Activated T-helper 17 cell treated with anti-CD3 and anti-CD28 coated beads, Interleukin-2, amount 50 U/mL, for 72 hours (primary cell): ENCODE measurements around the gene PDRG1. TPM values are rescaled to one million over a fixed set of nuclear protein-coding genes. Genes with fewer than 3 reads are reported as not detected.

ENCODE experiments used
- ATAC-seq: fragments of 150-1000 bp; cut with Tn5 transposase; replicated peaks from 2 replicates; pipeline ENCODE4 v1.10.0; 2021; ENCODE audit warnings: mild to moderate bottlenecking, moderate library complexity
- H3K27ac Mint-ChIP-seq: one replicate; pipeline ENCODE4 v1.8.0; 2022; ENCODE audit warnings: mixed read lengths
- H3K27me3 Mint-ChIP-seq: one replicate; pipeline ENCODE4 v1.8.0; 2022; ENCODE audit warnings: mixed read lengths
- H3K36me3 Mint-ChIP-seq: one replicate; pipeline ENCODE4 v1.8.0; 2022; ENCODE audit warnings: low read depth, mild to moderate bottlenecking, mixed read lengths
- H3K4me1 Mint-ChIP-seq: one replicate; pipeline ENCODE4 v1.8.0; 2022; ENCODE audit warnings: mixed read lengths
- H3K4me3 Mint-ChIP-seq: one replicate; pipeline ENCODE4 v1.8.0; 2022; ENCODE audit warnings: mild to moderate bottlenecking, mixed read lengths
- H3K9me3 Mint-ChIP-seq: one replicate; pipeline ENCODE4 v1.8.0; 2022; ENCODE audit warnings: mixed read lengths
- total RNA-seq, 2 donors: library from RNA; stranded (reverse); gene quantifications; one replicate each; pipeline ENCODE4 v1.2.3, GENCODE V29; 2022

PDRG1 gene
- total RNA-seq, 2 donors from 2014 or later: 13.1 to 19.1 TPM

- no peak overlapping the region for H3K4me3 Mint-ChIP-seq
- no peak overlapping the region for H3K27ac Mint-ChIP-seq
- H3K36me3 Mint-ChIP-seq: no peaks in the 10 kb centered on the region
Observed at GRCh38 chr20:31913431-31914157, 38.3 kb downstream of the PDRG1 start.

GRCh38 chr20:31910071-31910803, 41.6 kb downstream of the PDRG1 start:
- Mint-ChIP-seq H3K27me3 (peaks cover 4% of the 10 kb centered on the region), H3K27ac (no peak overlapping the region), H3K36me3 (no peaks in the 10 kb centered on the region), H3K4me3 (no peak overlapping the region), H3K4me1 (no peaks in the 10 kb centered on the region), H3K9me3 (no peaks in the 10 kb centered on the region)
- no peak for ATAC-seq

More at GRCh38 chr20:31913431-31914157, 38.3 kb downstream of the PDRG1 start:
- no peaks in the 10 kb centered on the region for H3K4me1 Mint-ChIP-seq
- no peaks in the 10 kb centered on the region for H3K9me3 Mint-ChIP-seq
- peaks cover 17% of the 10 kb centered on the region for H3K27me3 Mint-ChIP-seq
- no peak for ATAC-seq

- H3K36me3 Mint-ChIP-seq: no peaks in the 10 kb centered on the region
- H3K27me3 Mint-ChIP-seq: peaks cover 4% of the 10 kb centered on the region
- no peaks in the 10 kb centered on the region for H3K4me1 Mint-ChIP-seq
- ATAC-seq: no peak
- H3K9me3 Mint-ChIP-seq: no peaks in the 10 kb centered on the region
- no peak overlapping the region for H3K4me3 Mint-ChIP-seq
- no peak overlapping the region for H3K27ac Mint-ChIP-seq
Observed at GRCh38 chr20:31909253-31910070, 42.4 kb downstream of the PDRG1 start.

- H3K27ac Mint-ChIP-seq: no peak overlapping the region
- ATAC-seq: no peak
- H3K36me3 Mint-ChIP-seq: no peaks in the 10 kb centered on the region
- no peak overlapping the region for H3K4me3 Mint-ChIP-seq
- peaks cover 4% of the 10 kb centered on the region for H3K27me3 Mint-ChIP-seq
- H3K9me3 Mint-ChIP-seq: no peaks in the 10 kb centered on the region
- H3K4me1 Mint-ChIP-seq: no peaks in the 10 kb centered on the region
Observed at GRCh38 chr20:31908424-31908823, 43.4 kb downstream of the PDRG1 start.

GRCh38 chr20:31908016-31908415, 43.8 kb downstream of the PDRG1 start:
- H3K27ac Mint-ChIP-seq: no peak overlapping the region
- no peak for ATAC-seq
- no peak overlapping the region for H3K4me3 Mint-ChIP-seq
- H3K36me3 Mint-ChIP-seq: no peaks in the 10 kb centered on the region
- H3K4me1 Mint-ChIP-seq: no peaks in the 10 kb centered on the region
- peaks cover 4% of the 10 kb centered on the region for H3K27me3 Mint-ChIP-seq
- H3K9me3 Mint-ChIP-seq: no peaks in the 10 kb centered on the region

GRCh38 chr20:31907046-31907445, 44.8 kb downstream of the PDRG1 start:
- no peak overlapping the region for H3K4me3 Mint-ChIP-seq
- peaks cover 4% of the 10 kb centered on the region for H3K27me3 Mint-ChIP-seq
- ATAC-seq: no peak
- H3K4me1 Mint-ChIP-seq: no peaks in the 10 kb centered on the region
- H3K27ac Mint-ChIP-seq: no peak overlapping the region
- H3K9me3 Mint-ChIP-seq: no peaks in the 10 kb centered on the region
- no peaks in the 10 kb centered on the region for H3K36me3 Mint-ChIP-seq

GRCh38 chr20:31906001-31906400, 45.8 kb downstream of the PDRG1 start:
- Mint-ChIP-seq H3K9me3 (no peaks in the 10 kb centered on the region), H3K27me3 (peaks cover 4% of the 10 kb centered on the region), H3K27ac (no peak overlapping the region), H3K36me3 (no peaks in the 10 kb centered on the region), H3K4me3 (no peak overlapping the region), H3K4me1 (no peaks in the 10 kb centered on the region)
- no peak for ATAC-seq

GRCh38 chr20:31903627-31904386, 48.0 kb downstream of the PDRG1 start:
- Mint-ChIP-seq H3K27ac (no peak overlapping the region), H3K4me1 (no peaks in the 10 kb centered on the region), H3K4me3 (no peak overlapping the region), H3K27me3 (peaks cover 9% of the 10 kb centered on the region), H3K9me3 (no peaks in the 10 kb centered on the region), H3K36me3 (no peaks in the 10 kb centered on the region)
- no peak for ATAC-seq

- Mint-ChIP-seq H3K36me3 (no peaks in the 10 kb centered on the region), H3K4me1 (no peaks in the 10 kb centered on the region), H3K9me3 (no peaks in the 10 kb centered on the region), H3K4me3 (no peak overlapping the region), H3K27ac (no peak overlapping the region), H3K27me3 (peaks cover 21% of the 10 kb centered on the region)
- ATAC-seq: no peak
Observed at GRCh38 chr20:31901615-31902014, 50.2 kb downstream of the PDRG1 start.

GRCh38 chr20:31897541-31897940, 54.3 kb downstream of the PDRG1 start:
- Mint-ChIP-seq H3K4me3 (no peak overlapping the region), H3K27me3 (peaks cover 25% of the 10 kb centered on the region), H3K4me1 (no peaks in the 10 kb centered on the region), H3K9me3 (no peaks in the 10 kb centered on the region), H3K27ac (no peak overlapping the region), H3K36me3 (no peaks in the 10 kb centered on the region)
- ATAC-seq: no peak

GRCh38 chr20:31896049-31896448, 55.8 kb downstream of the PDRG1 start:
- H3K27me3 Mint-ChIP-seq: peaks cover 25% of the 10 kb centered on the region

GRCh38 chr20:31894980-31895675, 56.7 kb downstream of the PDRG1 start:
- peaks cover 21% of the 10 kb centered on the region for H3K27me3 Mint-ChIP-seq
- no peak overlapping the region for H3K4me3 Mint-ChIP-seq
- no peak overlapping the region for H3K27ac Mint-ChIP-seq
- no peaks in the 10 kb centered on the region for H3K36me3 Mint-ChIP-seq
- no peak for ATAC-seq
- H3K4me1 Mint-ChIP-seq: no peaks in the 10 kb centered on the region
- no peaks in the 10 kb centered on the region for H3K9me3 Mint-ChIP-seq

More at GRCh38 chr20:31896049-31896448, 55.8 kb downstream of the PDRG1 start:
- Mint-ChIP-seq H3K36me3 (no peaks in the 10 kb centered on the region), H3K4me3 (no peak overlapping the region), H3K4me1 (no peaks in the 10 kb centered on the region), H3K9me3 (no peaks in the 10 kb centered on the region), H3K27ac (no peak overlapping the region)
- ATAC-seq: no peak
